ENCODE measurements around the gene DCUN1D1. TPM values are rescaled to one million over a fixed set of nuclear protein-coding genes. Genes with fewer than 3 reads are reported as not detected.

Gene DCUN1D1
- total RNA-seq (2022; extraction: Qiagen RNA extraction; ENCODE audit: low read depth) = 15.7 to 20.2 TPM (median 18.4 TPM) in 5 replicates

GRCh38 chr3:182980204-182981037 lies at the start of gene DCUN1D1:
Gene DCUN1D1 (minus strand): TSS chr3:182980538. CDS start chr3:182980489, 49 bp downstream.

Other genes starting within 250 kb of the DCUN1D1 start
- 6.6 to 11.6 TPM (median 10.1 TPM) in 5 replicates for gene ATP11B, start 187.0 kb downstream of the DCUN1D1 start, total RNA-seq (2022; extraction: Qiagen RNA extraction; ENCODE audit: low read depth)
- 6.7 to 8.6 TPM (median 7.3 TPM) in 5 replicates for gene MCCC1, start 119.0 kb upstream of the DCUN1D1 start, total RNA-seq (2022; extraction: Qiagen RNA extraction; ENCODE audit: low read depth)
- 0.17 to 0.28 TPM (median 0.23 TPM) in 4 of 5 replicates, not detected in the other for gene LAMP3, start 182.2 kb upstream of the DCUN1D1 start, total RNA-seq (2022; extraction: Qiagen RNA extraction; ENCODE audit: low read depth)